Mucosa of rectum (tissue), 2 donors: ENCODE measurements around the gene KCNB1.
"Not testable (repeated sequence)": the region's sequence is repeated elsewhere in the genome, so short reads cannot be mapped to it uniquely, and the experiment has no call there.

Experiments
- H3K27ac ChIP-seq, 2 donors: one replicate each; pipeline ENCODE4 v1.7.0; 2013; ENCODE audit warnings: inconsistent platforms in 2 of 2, low read depth in 2 of 2, low read length in 2 of 2
- H3K27me3 ChIP-seq, 2 donors: one replicate each; pipeline ENCODE4 v1.7.0; 2013; ENCODE audit warnings: low read length in 2 of 2; ENCODE audit not compliant: control insufficient read depth in 2 of 2, insufficient read depth in 2 of 2
- H3K36me3 ChIP-seq, 2 donors: one replicate each; pipeline ENCODE4 v1.7.0; 2013; ENCODE audit warnings: low read length in 2 of 2; ENCODE audit not compliant: control insufficient read depth in 2 of 2, insufficient read depth in 2 of 2
- H3K4me1 ChIP-seq, 2 donors: one replicate each; pipeline ENCODE4 v1.7.0; 2013; ENCODE audit warnings: low read length in 2 of 2, mild to moderate bottlenecking in 1 of 2; ENCODE audit not compliant: control insufficient read depth in 2 of 2, insufficient read depth in 2 of 2
- H3K4me3 ChIP-seq, 2 donors: one replicate each; pipeline ENCODE4 v1.7.0; 2013; ENCODE audit warnings: low read length in 2 of 2
- H3K9ac ChIP-seq, 2 donors: one replicate each; pipeline ENCODE4 v1.7.0; 2013; ENCODE audit warnings: low read length in 2 of 2, low read depth in 1 of 2, mild to moderate bottlenecking in 1 of 2
- H3K9me3 ChIP-seq, 2 donors: one replicate each; pipeline ENCODE4 v1.7.0; 2013; ENCODE audit warnings: low read length in 2 of 2; ENCODE audit not compliant: control insufficient read depth in 2 of 2
- donor health status: healthy.
- donor health status: Normal muscosa, but diverticular disease.

Gene KCNB1

GRCh38 chr20:49323622-49324238, 158.7 kb downstream of the KCNB1 start:
- Histone ChIP-seq H3K36me3 (no peaks in the 10 kb centered on the region), H3K27ac (no peak overlapping the region), H3K9me3 (no peaks in the 10 kb centered on the region), H3K4me3 (no peak overlapping the region), H3K27me3 (peaks cover 13 to 16% of the 10 kb centered on the region in 2 donors), H3K9ac (no peak overlapping the region), H3K4me1 (peaks cover 2 to 8% of the 10 kb centered on the region in 2 donors)

- Histone ChIP-seq H3K27ac (no peak overlapping the region), H3K9me3 (no peaks in the 10 kb centered on the region), H3K9ac (no peak overlapping the region), H3K4me1 (peaks cover 2 to 8% of the 10 kb centered on the region in 2 donors), H3K4me3 (no peak overlapping the region), H3K27me3 (peaks cover 24 to 29% of the 10 kb centered on the region in 2 donors), H3K36me3 (no peaks in the 10 kb centered on the region)
Observed at GRCh38 chr20:49320460-49320859, 162.0 kb downstream of the KCNB1 start.

GRCh38 chr20:49319208-49319809, 163.2 kb downstream of the KCNB1 start:
- peak overlapping the region in 1 of 2 donors; percentile 39 for H3K4me3 ChIP-seq
- peaks cover 2 to 8% of the 10 kb centered on the region in 2 donors for H3K4me1 ChIP-seq
- H3K36me3 ChIP-seq = no peaks in the 10 kb centered on the region
- H3K9ac ChIP-seq = no peak overlapping the region
- H3K9me3 ChIP-seq = no peaks in the 10 kb centered on the region
- peaks cover 24 to 29% of the 10 kb centered on the region in 2 donors for H3K27me3 ChIP-seq
- no peak overlapping the region for H3K27ac ChIP-seq

GRCh38 chr20:49318430-49319207, 163.8 kb downstream of the KCNB1 start:
- peaks cover 24 to 29% of the 10 kb centered on the region in 2 donors for H3K27me3 ChIP-seq
- no peak overlapping the region for H3K27ac ChIP-seq
- H3K9me3 ChIP-seq = no peaks in the 10 kb centered on the region

GRCh38 chr20:49318091-49318429, 164.4 kb downstream of the KCNB1 start:
- Histone ChIP-seq H3K36me3 (no peaks in the 10 kb centered on the region), H3K4me3 (no peak overlapping the region), H3K27me3 (peaks cover 24 to 29% of the 10 kb centered on the region in 2 donors), H3K9ac (no peak overlapping the region), H3K9me3 (no peaks in the 10 kb centered on the region), H3K4me1 (peaks cover 0 to 3% of the 10 kb centered on the region in 2 donors), H3K27ac (no peak overlapping the region)

More at GRCh38 chr20:49318430-49319207, 163.8 kb downstream of the KCNB1 start:
- no peak overlapping the region for H3K9ac ChIP-seq
- peak overlapping the region in 1 of 2 donors; percentile 39 for H3K4me3 ChIP-seq
- H3K36me3 ChIP-seq = no peaks in the 10 kb centered on the region
- peaks cover 0 to 5% of the 10 kb centered on the region in 2 donors for H3K4me1 ChIP-seq

GRCh38 chr20:49316704-49317103, 165.8 kb downstream of the KCNB1 start:
- H3K4me3 ChIP-seq = no peak overlapping the region
- no peaks in the 10 kb centered on the region for H3K36me3 ChIP-seq
- no peaks in the 10 kb centered on the region for H3K9me3 ChIP-seq
- no peak overlapping the region for H3K27ac ChIP-seq
- H3K4me1 ChIP-seq = peaks cover 0 to 3% of the 10 kb centered on the region in 2 donors
- H3K27me3 ChIP-seq = peaks cover 24 to 29% of the 10 kb centered on the region in 2 donors
- no peak overlapping the region for H3K9ac ChIP-seq

- Histone ChIP-seq H3K36me3 (no peaks in the 10 kb centered on the region), H3K27me3 (peaks cover 23 to 24% of the 10 kb centered on the region in 2 donors), H3K4me1 (peaks cover 0 to 3% of the 10 kb centered on the region in 2 donors), H3K4me3 (no peak overlapping the region), H3K27ac (no peak overlapping the region), H3K9me3 (no peaks in the 10 kb centered on the region), H3K9ac (no peak overlapping the region)
Observed at GRCh38 chr20:49315580-49315979, 166.9 kb downstream of the KCNB1 start.

- H3K36me3 ChIP-seq, H3K4me1 ChIP-seq, H3K9me3 ChIP-seq, H3K4me3 ChIP-seq, H3K9ac ChIP-seq, H3K27ac ChIP-seq: not testable (repeated sequence)
- H3K27me3 ChIP-seq = peaks cover 14 to 16% of the 10 kb centered on the region in 2 donors
Observed at GRCh38 chr20:49314052-49314451, 168.4 kb downstream of the KCNB1 start.
